Thoracic aorta (tissue), 2 donors: ENCODE measurements around the gene SPIRE1. TPM values are rescaled to one million over a fixed set of nuclear protein-coding genes. Genes with fewer than 3 reads are reported as not detected.
"Not testable (repeated sequence)": the region's sequence is repeated elsewhere in the genome, so short reads cannot be mapped to it uniquely, and the experiment has no call there.

Experiments
- ATAC-seq: fragments of 150-250 bp; one replicate; pipeline ENCODE4 v1.8.0; 2017; ENCODE audit warnings: low read depth; ENCODE audit not compliant: insufficient number of reproducible peaks, low FRiP score
- DNase-seq: peaks from one replicate; pipeline ENCODE4 v3.0.0-alpha.2; 2020; ENCODE audit warnings: low spot score
- H3K27ac ChIP-seq, 2 donors: fragments of 200-600 bp; sonication (generic); 1 replicate in 1 of 2; 2 replicates in 1 of 2; pipeline ENCODE4 v1.5.1; 2016; ENCODE audit warnings: mild to moderate bottlenecking in 2 of 2, moderate library complexity in 2 of 2
- H3K27me3 ChIP-seq: fragments of 200-600 bp; sonication (generic); replicated peaks from 2 replicates; pipeline ENCODE4 v1.6.0; 2016; ENCODE audit warnings: mild to moderate bottlenecking; ENCODE audit not compliant: insufficient read depth
- H3K36me3 ChIP-seq: fragments of 200-600 bp; sonication (generic); one replicate; pipeline ENCODE4 v1.5.1; 2016
- H3K4me1 ChIP-seq, 2 donors: fragments of 200-600 bp; sonication (generic); 1 replicate in 1 of 2; 2 replicates in 1 of 2; pipeline versions ENCODE4 v1.5.1 to v1.6.0; 2016; ENCODE audit warnings: low read depth in 2 of 2, mild to moderate bottlenecking in 1 of 2; ENCODE audit not compliant: control insufficient read depth in 1 of 2
- H3K4me3 ChIP-seq: fragments of 200-600 bp; sonication (generic); 2 replicates; pipeline ENCODE4 v1.5.1; 2016; ENCODE audit warnings: mild to moderate bottlenecking
- H3K9me3 ChIP-seq: fragments of 200-600 bp; sonication (generic); 2 replicates; pipeline ENCODE4 v1.5.1; 2016
- CTCF ChIP-seq: fragments of 200-600 bp; sonication (generic); IDR thresholded peaks from one replicate; pipeline ENCODE4 v1.5.1; 2019; ENCODE audit warnings: antibody characterized with exemption
- total RNA-seq, 2 donors: library from RNA; depleted of rRNA; stranded (reverse); fragments of >200 nt; gene quantifications; one replicate each; pipeline versions ENCODE4 v1.1.0 to v1.2.3, GENCODE V29; 2016

Gene SPIRE1
- total RNA-seq, 2 donors from 2014 or later: 26.8 to 39.6 TPM

- ATAC-seq: no peak
- no peaks in the 10 kb centered on the region for H3K36me3 ChIP-seq
- no peak overlapping the region for H3K4me3 ChIP-seq
- TF ChIP-seq CTCF: no peak
- no peaks in the 10 kb centered on the region for H3K9me3 ChIP-seq
- DNase-seq: no peak
- no peaks in the 10 kb centered on the region for H3K4me1 ChIP-seq
- no peak overlapping the region for H3K27ac ChIP-seq
- no peaks in the 10 kb centered on the region for H3K27me3 ChIP-seq
These were observed 90.1 kb downstream of the SPIRE1 start for GRCh38 chr18:12567849-12568248.

- H3K9me3 ChIP-seq: no peaks in the 10 kb centered on the region
- H3K36me3 ChIP-seq: no peaks in the 10 kb centered on the region
- ATAC-seq: no peak
- DNase-seq: no peak
- H3K4me1 ChIP-seq: no peaks in the 10 kb centered on the region
- no peaks in the 10 kb centered on the region for H3K27me3 ChIP-seq
- no peak overlapping the region for H3K4me3 ChIP-seq
- no peak overlapping the region for H3K27ac ChIP-seq
- TF ChIP-seq CTCF: no peak
These were observed 93.0 kb downstream of the SPIRE1 start for GRCh38 chr18:12564861-12565260.

- no peak for TF ChIP-seq CTCF
- Histone ChIP-seq H3K27ac (no peak overlapping the region), H3K9me3 (no peaks in the 10 kb centered on the region), H3K36me3 (no peaks in the 10 kb centered on the region), H3K27me3 (no peaks in the 10 kb centered on the region), H3K4me3 (no peak overlapping the region), H3K4me1 (no peaks in the 10 kb centered on the region)
- ATAC-seq: no peak
- no peak for DNase-seq
These were observed 93.5 kb downstream of the SPIRE1 start for GRCh38 chr18:12564378-12564777.

GRCh38 chr18:12560600-12560999 is 97.3 kb downstream of the SPIRE1 start:
- ATAC-seq, H3K4me3 ChIP-seq, H3K27ac ChIP-seq, H3K9me3 ChIP-seq, H3K27me3 ChIP-seq, H3K4me1 ChIP-seq, DNase-seq, H3K36me3 ChIP-seq: not testable (repeated sequence)

- DNase-seq: no peak
- H3K27ac ChIP-seq: no peak overlapping the region
- ATAC-seq: no peak
- no peaks in the 10 kb centered on the region for H3K4me1 ChIP-seq
- TF ChIP-seq CTCF: no peak
- H3K4me3 ChIP-seq: no peak overlapping the region
- H3K36me3 ChIP-seq: no peaks in the 10 kb centered on the region
- no peaks in the 10 kb centered on the region for H3K27me3 ChIP-seq
- no peaks in the 10 kb centered on the region for H3K9me3 ChIP-seq
These were observed 98.6 kb downstream of the SPIRE1 start for GRCh38 chr18:12559319-12559718.

GRCh38 chr18:12556946-12557806 is 100.7 kb downstream of the SPIRE1 start:
- Histone ChIP-seq H3K4me1 (peaks cover under 1% of the 10 kb centered on the region in 2 donors), H3K27me3 (no peaks in the 10 kb centered on the region), H3K27ac (no peak overlapping the region), H3K4me3 (no peak overlapping the region), H3K9me3 (no peaks in the 10 kb centered on the region), H3K36me3 (no peaks in the 10 kb centered on the region)
- ATAC-seq (no peak), DNase-seq (no peak)
- TF ChIP-seq CTCF: no peak
